Fibroblast of gingiva (primary cell): ENCODE results near the gene RSBN1L.
"Not testable (repeated sequence)": the region's sequence is repeated elsewhere in the genome, so short reads cannot be mapped to it uniquely, and the experiment has no call there.

Experiments used
- DNase-seq: peaks from one replicate; pipeline ENCODE4 v3.0.0-alpha.2; 2011; ENCODE audit warnings: low read depth

The RSBN1L gene

DNA sequence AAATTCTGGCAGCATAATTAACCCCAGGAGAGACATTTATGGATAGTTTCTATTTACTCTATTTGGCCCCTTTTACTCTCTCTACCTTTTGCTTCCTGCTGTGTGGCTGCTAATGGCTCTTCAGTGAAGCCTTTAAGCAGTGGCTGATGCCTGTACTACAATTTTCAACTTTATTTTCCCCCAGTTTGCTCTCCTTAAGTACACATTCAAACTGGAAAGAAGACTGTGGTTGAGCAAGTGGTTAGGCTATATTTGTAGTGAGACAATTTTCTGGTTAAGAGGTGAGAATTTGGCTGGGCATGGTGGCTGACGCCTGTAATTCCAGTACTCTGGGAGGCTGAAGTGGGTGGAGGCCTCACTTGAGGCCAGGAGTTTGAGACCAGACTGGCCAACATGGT lies 8.5 kb upstream of the RSBN1L start:
- no peak for DNase-seq

- no peak for DNase-seq
Measured at GRCh38 chr7:77690289-77690688, 6.0 kb upstream of the RSBN1L start.

DNA sequence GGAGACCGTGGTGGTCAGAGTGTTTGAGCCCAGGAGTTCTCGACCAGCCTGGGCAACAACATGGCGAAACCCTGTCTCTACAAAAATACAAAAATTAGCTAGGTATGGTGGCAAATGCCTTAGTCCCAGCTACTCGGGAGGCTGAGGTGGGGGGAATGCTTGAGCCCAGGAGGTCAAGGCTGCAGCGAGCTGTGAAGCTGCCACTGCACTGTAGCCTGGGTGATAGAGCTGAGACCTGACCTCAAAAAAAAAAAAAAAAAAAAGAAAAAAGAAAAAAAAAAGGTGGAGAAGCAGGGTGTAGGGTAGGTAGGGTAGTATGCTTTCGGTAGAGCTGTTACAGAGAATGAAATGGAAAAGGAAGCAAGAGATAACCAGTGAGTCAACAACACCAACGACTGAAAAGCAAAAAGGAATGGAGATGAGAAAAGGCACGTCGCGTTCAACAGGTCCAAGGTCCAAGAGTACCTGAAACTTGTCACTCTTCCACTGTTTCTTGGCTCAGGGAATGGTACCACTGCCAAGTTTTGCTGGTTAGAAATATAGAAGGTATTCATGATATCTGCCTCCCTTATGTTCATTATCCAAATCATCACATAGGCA lies 4.3 kb upstream of the RSBN1L start:
- DNase-seq, result no peak

DNA sequence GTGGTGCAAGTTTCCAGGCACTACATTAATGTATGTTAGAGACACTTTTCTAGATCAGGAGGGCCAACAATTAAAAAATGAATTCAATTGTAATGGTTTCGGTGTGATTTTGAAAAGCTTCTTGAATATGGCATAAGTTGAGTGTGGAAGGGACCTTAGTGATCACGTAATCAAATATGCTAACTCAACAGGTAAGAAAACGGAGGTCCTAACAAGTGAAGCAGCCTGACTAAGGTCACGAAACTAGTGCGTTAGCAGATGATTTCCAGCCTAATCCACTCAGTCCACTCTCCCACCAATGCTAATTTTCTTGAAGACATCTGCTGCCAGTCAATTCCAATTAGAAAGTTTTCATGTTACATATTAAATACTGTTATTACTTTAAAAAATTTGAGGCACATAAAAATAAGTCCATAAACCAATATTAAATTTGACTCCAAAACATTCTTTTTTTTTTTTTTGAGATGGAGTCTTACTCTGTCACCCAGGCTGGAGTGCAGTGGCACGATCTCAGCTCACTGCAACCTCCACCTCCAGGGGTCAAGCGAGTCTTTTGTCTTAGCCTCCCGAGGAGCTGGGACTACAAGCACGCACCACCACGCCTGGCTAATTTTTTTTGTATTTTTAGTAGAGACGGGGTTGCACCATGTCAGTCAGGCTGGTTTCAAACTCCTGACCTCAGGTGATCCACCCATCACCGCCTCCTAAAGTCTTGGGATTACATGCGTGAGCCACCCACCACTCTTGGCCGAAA lies 2.3 kb upstream of the RSBN1L start:
- no peak for DNase-seq

DNA sequence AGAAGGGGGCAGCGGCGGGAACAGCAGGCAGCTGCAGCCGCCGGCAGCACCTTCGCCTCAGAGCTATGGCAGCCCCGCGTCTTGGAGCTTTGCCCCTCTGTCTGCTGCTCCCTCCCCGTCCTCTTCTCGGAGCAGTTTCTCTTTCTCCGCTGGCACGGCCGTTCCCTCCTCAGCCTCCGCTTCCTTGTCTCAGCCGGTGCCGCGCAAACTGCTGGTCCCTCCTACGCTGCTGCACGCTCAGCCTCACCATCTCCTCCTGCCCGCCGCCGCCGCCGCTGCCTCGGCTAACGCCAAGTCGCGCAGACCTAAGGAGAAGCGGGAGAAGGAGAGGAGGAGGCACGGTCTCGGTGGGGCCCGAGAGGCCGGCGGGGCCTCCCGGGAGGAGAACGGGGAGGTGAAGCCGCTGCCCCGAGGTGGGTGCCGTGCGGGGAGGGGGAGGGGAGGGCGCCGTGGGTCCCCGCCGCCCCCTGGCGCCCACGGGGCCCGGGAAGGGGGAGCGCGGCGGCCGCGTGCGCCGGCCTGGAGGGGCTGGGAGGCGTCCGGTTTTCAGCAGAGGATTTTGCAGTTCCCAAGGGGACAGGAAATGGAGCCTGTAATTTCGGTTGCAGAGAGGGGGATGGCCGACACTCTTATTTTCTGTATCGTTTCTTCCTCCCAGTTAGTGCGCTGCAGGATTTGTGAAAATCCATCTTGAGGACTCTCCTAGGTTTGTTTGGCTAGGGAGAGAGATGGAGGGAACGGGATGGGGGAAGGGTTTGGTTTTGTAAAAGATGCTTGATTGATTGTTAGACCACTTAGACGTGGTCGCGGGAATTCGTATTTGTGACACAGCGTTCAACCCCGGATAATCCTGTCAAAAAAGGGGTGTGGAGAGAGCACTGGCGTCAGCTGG lies 630 bp downstream of the RSBN1L start:
- peak; percentile 35 for DNase-seq

DNA sequence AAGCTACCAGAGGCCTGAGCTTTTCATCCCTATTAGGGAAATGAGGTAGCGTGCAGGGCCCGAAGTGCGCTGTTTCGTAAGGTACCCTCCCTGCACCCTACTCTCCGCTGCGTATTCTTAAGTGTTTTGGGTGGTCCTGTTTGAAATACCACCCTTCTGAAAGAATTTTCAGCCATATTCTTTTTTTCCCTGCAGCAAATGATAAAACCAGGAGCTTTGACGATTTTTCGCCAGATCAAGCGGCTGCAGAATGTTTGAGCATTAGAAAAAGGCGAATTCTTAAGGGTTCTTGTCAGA lies 1.2 kb downstream of the RSBN1L start:
- no peak for DNase-seq

DNA sequence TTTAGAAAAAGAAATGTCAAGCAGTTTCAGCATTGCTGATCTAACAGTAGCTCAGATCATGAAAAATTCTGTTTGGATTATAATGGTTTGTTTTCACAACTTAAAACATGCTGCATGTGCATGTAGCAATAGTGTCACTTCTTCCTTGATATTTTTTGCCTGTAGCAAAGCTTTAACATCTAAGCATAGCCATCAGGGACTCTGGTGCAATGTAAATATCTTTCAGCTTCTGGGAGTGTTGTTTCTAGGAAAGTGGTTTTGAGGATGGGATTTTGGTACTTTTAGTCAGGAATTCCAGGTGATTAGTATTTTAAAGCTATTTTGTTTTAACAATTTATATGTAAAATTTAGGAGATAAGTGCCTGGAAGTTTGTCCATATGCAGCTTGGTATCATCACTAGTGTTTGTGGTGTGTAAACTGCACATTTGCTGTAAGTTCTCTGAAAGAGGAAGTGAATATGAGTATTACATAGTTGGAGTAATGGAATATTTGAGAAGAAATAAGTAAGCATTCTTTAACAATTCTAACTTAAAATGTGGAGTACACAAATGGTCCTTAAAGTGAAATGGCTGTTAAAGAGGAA lies 1.9 kb downstream of the RSBN1L start:
- DNase-seq, result no peak

DNA sequence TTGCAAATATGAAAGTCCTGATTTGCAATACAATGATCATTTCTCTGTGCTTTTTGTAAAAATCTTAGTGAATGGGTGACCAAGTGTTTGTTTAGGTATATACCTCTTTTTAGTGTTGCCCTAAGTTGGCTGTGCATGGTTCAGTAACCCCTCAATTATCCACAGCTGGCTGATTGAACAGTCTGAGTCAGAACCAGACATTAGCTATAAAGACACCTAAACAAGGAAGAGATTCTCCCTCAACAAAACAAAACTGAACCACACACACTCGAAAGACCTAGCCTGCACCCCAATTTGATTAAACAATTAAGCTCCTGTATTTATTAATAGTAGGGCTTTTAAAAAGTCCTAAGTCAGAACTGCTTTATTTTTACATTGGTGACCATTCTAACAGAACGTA lies 2.8 kb downstream of the RSBN1L start:
- DNase-seq, result no peak

GRCh38 chr7:77702513-77702912 lies 6.3 kb downstream of the RSBN1L start:
- no peak for DNase-seq

- no peak for DNase-seq
Measured at GRCh38 chr7:77702968-77703472, 6.8 kb downstream of the RSBN1L start.

DNA sequence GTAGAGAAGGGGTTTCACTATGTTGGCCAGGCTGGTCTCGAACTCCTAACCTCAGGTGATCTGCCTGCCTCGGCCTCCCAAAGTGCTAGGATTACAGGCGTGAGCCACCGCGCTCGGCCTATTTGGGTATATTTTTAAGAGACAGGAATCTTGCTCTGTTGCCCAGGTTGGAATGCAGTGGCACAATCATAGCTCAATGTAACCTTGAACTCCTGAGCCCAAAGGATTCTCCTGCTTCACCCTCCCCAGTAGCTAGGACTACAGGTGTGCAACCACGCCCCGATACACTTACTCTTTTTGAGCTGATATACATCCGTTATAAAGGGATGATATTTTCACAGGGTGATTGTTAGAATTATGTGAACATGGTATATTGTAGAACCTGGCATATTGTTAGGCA lies 7.4 kb downstream of the RSBN1L start:
- not testable (repeated sequence) for DNase-seq

DNA sequence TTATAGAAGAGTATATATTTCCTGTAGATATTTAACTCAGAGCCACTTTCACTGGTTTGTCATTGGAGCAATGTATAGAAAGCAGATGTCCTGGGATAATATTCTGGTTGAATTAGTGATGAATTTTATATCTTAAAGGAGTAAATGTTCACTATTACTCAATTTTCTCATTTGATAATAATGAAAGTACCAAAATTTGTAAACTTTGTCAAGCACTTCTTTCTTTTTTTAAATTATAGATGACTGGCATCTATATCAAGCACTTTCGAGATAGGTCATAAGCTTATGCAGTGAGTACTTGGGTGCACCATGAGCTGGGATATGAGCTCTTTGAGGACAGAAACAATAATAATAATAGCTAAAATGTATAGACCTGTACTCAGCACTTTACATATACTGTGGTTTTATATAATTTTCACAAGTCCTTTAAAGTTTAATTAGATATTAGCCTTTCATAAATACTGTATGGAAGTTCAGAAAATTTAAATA lies 11.3 kb downstream of the RSBN1L start:
- DNase-seq, result no peak

DNA sequence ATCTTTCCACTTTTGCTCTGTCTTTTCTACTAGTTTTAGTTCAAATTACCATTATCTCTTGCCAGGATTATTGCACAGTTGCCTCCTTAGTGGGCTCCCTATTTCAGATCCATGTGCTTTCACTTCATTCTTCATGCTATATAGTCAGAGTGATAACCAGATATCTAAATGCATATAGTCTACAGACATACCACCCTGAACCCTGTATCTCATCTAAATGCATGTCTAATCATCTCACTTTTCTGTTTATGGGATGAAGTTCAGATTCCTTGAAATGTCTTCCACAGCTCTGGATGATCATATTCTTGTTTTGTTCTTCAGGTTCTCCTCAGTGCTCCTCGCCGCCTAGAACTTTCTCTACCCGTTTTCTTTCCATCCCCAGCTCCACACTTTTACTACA lies 13.8 kb downstream of the RSBN1L start:
- DNase-seq, result no peak

GRCh38 chr7:77710861-77711260 lies 14.6 kb downstream of the RSBN1L start:
- DNase-seq, result no peak

- no peak for DNase-seq
Measured at GRCh38 chr7:77714195-77714594, 17.9 kb downstream of the RSBN1L start.

GRCh38 chr7:77714931-77715330 lies 18.7 kb downstream of the RSBN1L start:
- not testable (repeated sequence) for DNase-seq

DNA sequence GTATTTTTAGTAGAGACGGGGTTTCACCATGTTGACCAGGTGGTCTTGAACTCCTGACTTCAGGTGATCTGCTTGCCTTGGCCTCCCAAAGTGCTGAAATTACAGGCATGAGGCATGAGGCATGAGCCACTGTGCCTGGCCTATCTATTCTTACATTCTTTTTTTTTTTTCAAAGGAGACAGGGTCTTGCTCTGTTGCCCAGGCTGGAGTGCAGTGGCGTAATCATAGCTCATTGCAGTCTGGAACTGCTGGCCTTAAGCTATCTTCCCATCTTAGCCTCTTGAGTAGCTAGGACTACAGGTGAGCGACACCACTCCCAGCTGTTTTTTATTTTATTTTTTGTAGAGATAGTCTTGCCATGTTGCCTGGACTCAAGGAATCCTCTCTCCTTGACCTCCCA lies 20.5 kb downstream of the RSBN1L start:
- no peak for DNase-seq

- DNase-seq, result not testable (repeated sequence)
Measured at GRCh38 chr7:77717566-77717965, 21.3 kb downstream of the RSBN1L start.

GRCh38 chr7:77727527-77727926 lies 31.3 kb downstream of the RSBN1L start:
- no peak for DNase-seq

GRCh38 chr7:77727936-77728701 lies 31.9 kb downstream of the RSBN1L start:
- DNase-seq, result peak; percentile 51

GRCh38 chr7:77729574-77730348 lies 33.5 kb downstream of the RSBN1L start:
- no peak for DNase-seq
